Stimulated activated CD4-positive, alpha-beta T cell treated with anti-CD3 and anti-CD28 coated beads, Interleukin-4, amount 100 ng/mL, for 1 hour (primary cell): ENCODE data around the gene TTYH2.

Source experiments
- DNase-seq: peaks from one replicate; pipeline ENCODE4 v3.0.0-alpha.2; 2020

TTYH2 gene

DNA sequence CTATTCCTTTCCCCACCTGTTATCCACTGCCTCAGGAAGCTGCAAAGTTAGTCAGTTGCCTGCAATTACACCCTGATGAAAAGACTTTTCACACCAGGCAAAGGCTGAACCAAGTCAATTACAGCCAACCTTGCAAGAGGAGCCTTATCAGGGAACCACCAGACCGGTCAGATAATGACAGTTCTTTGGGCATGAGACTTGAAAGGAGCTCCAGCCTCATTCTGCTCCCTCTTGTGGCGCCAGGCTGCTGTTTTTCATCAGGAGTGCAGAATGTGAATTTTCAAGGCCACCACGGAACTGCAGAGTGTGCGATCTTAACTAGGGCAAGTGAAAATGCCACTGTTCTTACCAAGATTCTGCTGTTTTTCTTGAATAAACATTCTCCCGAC, 83.2 kb downstream of the TTYH2 start:
- peak; percentile 15 for DNase-seq

DNA sequence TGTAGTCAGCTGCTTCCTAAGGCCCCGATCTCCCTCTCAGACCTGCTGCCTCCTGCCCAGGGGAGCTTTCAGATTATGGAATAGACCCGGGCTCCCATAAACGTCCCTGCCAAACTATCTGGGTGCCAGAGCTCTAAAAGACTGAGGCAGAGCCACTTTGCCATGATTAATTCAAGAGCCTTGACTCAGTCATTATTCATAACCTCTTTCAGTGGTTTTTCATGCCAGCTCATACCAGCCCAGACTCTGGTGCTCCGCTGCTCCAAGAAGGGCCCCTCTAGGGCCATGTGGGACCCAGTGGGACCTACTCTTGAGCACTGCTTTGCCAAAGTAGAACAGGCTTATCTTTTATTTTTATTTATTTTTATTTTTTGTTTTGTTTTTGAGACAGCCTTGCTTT, 84.6 kb downstream of the TTYH2 start:
- no peak for DNase-seq

DNA sequence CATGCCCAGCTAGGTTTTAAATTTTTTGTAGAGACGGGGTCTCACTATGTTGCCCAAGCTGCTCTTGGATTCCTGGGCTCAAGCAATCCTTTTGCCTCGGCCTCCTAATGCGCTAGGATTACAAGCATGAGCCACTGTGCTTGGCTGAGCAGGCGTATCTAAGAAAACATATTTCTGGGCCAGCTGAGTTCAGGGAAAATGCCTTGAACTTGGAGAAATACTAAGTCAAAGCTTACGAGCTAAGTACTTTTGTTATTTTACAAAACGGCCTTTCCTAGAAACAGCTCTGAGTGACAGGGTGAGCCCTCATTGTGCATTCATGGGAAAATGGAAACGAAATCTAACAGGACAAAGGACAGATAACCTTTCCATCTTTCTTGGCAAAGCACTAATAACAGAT, 85.4 kb downstream of the TTYH2 start:
- DNase-seq, result no peak

DNA sequence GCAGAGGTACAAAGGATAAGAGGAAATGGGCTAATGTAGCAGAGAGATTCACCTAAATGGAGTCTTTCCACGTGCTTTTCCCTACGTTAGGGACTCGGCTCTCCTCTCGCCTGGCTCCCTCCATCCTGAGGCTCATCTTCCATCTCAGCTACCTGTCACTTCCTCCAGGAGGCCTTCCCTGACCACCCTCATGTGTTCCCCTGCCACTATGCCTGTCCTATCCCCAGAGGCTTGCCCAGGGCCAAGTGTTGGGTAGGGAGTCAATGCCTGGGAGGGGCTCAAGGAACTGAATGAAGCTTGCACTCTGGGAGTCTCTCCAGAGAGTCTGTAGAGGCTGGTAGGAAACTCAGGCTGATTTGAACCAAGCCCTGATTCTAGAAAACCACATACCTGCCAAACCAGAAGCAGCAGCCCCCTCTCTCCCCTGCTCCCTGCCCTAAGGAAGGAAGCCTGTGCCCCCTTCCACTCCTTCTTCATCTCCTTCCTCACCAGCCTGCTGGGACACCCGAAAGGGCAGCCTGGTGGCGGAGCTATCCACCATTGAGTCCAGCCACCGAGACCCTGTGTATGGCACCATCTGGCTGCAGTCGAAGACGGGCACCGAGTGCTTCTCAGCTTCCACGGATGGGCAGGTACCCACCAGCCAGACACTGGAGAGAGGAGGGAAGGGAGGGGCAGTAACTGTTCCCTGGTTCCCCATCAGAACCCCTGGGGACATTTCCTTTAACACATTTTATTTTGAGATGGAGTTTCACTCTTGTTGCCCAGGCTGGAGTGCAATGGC, 86.0 kb downstream of the TTYH2 start:
- no peak for DNase-seq

DNA sequence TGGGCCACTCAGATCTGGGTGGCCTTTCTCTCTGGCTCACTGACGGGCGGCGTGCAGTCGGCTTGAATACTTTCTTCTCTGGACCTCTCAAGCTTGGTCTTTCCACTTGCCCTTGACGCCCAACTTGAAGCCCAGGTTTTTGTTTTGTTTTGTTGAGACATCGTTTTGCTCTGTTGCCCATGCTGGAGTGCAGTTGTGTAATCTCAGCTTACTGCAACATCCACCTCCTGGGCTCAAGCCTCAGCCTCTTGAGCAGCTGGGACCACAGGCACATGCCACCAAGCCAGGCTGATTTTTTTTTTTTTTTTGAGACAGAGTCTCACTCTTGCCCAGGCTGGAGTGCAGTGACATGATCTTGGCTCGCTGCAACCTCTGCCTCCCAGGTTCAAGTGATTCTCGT, 89.9 kb downstream of the TTYH2 start:
- DNase-seq, result no peak

DNA sequence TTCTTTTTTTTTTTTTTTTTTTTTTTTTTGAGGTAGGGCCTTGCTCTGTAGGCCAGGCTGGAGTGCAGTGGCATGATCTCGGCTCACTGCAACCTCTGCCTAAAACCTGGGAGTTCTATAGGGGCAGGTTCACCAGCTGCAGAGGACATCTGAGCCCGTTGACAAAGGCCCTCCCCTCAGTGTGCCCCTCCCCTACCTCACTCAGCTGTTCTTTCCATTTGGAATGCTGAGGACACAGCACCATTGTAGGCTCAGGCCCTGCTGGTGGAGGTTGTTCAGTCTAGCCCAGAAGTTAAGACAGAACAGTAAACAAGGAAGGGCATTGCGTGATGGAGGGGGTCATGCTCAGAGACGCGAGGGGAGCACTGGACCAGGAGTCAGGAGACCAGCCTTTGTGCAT, 90.8 kb downstream of the TTYH2 start:
- no peak for DNase-seq

DNA sequence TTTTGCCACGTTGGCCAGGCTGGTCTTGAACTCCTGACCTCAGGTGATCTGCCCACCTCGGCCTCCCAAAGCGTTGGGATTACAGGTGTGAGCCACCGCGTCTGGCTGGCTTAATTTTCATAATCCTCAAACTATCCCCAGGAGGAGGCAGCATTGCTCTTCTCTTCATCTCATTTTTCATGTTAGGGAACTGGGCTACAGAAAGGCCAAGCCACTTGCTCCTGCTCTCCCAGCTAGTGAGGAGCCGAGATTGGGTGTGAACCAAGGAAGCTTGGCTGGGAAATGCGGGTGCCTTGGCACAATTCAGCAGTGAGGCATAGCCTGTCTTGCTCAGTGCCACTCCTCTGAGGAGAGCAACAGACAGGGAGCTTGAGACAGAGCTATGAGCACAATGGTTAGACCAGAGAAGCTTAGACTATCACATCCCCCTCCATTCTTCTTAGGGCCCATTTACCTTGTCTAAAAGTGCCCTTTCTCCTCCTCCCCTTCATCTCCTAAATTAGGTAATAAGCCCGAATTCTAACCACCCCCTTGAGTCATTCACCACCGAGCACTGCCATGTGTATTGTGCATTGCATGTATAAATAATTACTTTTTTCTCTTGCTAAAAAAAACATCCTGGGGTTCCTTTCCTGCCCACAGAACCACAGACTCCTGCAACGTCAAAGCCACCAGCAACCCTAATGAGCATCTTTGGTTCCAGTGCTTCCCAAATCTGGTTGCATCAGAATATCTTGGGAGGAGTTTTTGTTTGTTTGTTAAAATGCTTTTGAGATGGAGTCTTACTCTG, 92.7 kb downstream of the TTYH2 start:
- no peak for DNase-seq

DNA sequence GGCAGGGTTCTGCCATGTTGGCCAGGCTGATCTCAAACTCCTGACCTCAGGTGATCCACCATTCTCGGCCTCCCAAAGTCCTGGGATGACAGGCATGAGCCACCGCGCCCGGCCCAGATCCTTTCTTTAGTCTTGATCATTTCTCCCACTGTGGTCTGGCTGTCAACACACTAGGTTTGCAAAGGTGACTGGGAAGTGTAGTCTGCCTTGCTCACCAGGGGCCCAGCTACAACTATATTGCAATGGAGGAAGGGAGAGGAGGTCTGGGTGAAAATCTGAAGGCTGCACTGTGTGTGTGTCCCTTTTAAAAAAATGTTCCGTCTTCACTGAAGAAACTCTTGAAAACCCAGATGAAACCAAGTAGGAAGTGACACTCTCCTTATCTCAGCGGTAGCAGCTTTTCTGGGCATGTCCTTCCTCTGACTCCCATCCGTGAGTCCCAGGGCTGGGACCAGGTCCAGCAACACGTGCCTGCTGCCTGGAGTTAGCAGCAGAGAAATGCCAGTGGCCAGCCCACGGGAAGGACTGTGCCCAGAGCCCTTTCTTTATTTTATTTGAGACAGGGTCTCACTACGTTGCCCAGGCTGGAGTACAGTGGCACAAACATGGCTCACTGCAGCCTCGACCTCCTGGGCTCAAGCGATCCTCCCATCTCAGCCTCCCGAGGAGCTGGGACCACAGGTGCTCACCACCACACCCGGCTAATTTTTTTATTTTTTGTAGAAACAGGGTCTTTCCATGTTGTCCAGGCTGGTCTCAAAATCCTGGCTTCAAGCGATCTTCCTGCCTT, 94.8 kb downstream of the TTYH2 start:
- DNase-seq, result no peak

DNA sequence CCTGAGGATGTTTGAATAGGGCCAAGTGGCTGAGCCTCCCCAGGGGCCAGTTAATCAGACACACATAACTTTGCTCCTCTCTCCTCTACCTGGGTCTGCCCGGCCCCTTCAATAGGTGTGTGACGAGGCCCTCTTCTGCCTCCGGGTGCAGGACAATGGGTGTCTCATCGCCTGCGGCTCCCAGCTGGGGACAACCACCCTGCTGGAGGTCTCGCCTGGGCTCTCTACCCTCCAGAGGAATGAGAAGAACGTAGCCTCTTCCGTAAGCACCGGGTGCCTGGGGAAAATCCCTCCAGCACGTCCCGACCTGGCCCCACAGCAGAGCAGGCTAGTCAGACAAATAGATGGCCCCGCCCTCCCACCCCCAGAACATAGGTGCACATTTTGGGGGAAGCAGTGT, 96.5 kb downstream of the TTYH2 start:
- DNase-seq, result no peak
